HG02938 (cell line): ENCODE results near the gene NOS1AP.

Source experiments
- ATAC-seq: cut with Tn5 transposase; IDR thresholded peaks from one replicate; pipeline ENCODE4 v1.9.1; 2021; ENCODE audit warnings: mild to moderate bottlenecking, moderate library complexity; ENCODE audit not compliant: unreplicated experiment

NOS1AP gene

DNA sequence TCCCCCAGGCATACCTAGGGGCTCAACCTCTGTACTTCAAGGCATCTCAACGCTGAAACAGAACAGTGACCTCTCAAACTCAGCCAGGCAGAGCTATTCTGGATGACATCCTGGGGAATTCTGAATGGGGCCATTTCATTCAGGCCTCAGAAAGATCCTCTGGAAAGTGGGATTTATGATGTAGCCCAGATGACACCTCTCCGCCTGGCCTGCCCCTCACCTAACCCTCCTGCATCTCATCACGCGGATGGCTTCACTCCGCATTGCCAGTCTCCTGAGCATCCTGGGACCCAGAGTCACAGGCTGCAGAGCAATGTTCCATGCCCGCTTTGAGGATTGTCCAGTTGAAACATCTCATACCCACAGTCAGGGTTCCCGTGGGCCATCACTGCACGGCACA is 306.0 kb downstream of the NOS1AP start:
- ATAC-seq = no peak

DNA sequence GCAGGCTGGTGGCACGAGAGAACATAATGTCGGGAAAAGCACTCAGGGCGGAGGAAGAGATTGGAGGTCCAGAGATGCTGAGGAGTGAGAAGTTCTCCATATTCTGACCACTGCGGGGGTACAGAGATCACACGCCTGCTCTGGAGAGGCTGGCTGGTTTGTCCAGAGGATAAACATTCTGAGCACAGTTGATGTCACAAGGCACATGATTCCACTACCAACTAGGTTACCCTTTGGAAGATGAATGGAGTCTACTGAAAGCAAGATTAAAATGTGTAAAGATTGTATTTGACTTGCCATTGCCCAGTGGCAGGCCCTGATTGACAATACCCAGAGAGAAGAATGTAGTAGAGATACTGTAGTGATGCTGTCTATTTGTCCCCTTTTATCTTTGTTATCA is 307.2 kb downstream of the NOS1AP start, which contains the start of gene SPATA46:
Gene SPATA46 (minus strand): TSS at position 164 of the 400 bp plus-strand sequence. CDS start 64 bp downstream, at position 100.
- no peak for ATAC-seq

DNA sequence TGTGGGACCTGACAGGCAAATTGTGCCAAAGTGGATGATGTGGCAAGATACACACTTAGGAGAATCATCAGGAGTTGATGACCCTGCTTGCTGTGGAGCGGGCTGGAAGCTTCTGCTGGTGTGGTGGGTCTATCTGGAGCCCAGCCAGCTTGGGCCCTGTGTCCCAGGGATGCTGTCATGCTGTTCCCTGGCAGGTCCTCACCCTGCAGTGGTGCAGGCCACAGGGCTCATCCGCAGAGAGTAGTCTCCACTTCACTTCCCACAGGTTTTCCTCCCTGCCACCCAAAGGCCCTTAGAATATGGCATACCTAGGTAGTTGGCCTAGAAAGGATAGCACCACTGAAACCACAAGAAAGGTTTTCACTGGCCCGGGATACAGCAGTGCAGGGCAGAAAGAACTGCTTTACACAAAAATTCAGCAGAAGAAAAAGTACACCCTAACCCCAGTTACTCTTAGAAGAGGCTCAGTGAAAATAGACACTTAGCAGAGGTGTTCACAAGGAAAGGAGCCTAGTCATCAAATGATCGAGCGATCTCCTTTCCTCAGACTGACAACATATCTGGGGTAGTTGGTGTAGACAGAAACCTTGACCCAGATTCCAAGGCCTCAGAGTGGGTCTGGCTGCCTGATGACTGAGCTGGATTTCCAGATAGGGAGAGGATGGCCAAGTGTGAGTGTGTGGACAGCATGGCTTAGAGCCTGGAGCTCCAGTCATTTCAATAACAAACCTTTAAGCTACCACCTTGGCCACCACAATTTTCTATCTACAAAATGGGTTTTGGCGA is 310.8 kb downstream of the NOS1AP start:
- no peak for ATAC-seq

DNA sequence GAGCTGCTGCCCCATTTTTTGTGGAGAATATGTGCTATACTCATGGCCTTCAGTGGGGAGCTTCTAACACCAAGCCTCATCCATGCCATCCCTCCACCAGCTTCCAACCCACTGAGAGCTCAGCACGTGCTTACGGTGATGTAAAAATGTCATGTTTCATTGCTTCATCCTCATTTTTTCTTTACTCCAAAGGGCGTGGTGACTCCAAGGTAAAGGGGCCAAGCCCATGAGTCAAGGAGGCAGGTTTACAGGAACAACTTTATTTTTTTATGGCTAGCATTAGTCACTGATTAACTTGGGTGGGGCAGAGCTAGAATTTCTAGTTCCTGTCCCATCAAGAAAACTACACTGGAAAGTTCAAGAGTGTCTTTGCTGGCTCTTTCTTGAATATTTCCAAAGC is 311.9 kb downstream of the NOS1AP start, which contains the start of gene C1orf226:
Gene C1orf226 (plus strand): TSS at position 346 of the 400 bp plus-strand sequence. CDS start 174 bp downstream, outside the sequence.
- ATAC-seq = no peak

DNA sequence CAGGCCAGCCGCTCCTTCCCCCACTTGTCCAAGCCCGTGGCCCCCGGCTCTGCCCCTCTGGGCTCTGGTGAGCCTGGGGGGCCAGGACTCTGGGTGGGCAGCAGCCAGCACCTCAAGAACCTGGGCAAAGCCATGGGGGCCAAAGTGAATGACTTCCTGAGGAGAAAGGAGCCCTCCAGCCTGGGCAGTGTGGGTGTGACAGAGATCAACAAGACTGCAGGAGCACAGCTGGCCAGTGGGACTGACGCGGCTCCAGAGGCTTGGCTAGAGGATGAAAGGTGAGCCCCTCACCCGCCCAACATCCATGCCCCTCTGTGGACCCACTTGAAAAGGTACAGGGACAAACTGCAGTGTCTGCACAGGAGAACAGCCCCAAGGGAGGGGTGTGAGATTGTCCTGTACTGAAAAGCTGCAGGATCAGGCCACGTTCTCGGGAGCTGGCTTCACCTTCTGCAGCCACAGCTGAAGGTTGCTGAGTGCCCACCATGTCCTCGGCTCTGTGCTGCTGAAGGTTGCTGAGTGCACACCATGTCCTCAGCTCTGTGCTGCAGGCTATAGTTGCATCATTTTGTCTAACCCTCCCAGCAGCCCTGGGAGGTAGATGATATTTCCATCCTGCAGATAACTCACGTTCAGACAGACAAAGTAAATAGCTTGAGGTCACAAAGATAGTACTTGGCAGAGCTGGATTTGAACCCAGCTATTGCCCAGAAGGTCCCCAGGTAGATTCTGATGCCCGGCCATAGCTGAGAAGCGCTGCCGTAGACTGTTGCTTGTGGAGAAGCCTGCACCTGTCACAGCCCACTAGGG is 312.7 kb downstream of the NOS1AP start:
- no peak for ATAC-seq

DNA sequence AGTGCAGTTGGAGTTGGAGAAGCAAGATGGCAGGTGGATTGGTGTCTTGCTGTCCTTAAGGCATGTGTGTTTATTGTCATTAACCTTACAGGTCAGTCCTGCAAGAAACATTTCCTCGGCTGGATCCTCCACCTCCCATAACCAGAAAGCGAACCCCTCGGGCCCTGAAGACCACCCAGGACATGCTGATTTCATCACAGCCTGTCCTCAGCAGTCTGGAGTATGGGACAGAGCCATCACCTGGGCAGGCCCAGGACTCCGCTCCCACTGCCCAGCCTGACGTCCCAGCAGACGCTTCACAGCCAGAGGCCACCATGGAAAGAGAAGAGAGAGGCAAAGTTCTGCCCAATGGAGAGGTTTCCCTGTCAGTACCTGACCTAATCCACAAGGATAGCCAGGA is 313.6 kb downstream of the NOS1AP start:
- ATAC-seq = no peak

DNA sequence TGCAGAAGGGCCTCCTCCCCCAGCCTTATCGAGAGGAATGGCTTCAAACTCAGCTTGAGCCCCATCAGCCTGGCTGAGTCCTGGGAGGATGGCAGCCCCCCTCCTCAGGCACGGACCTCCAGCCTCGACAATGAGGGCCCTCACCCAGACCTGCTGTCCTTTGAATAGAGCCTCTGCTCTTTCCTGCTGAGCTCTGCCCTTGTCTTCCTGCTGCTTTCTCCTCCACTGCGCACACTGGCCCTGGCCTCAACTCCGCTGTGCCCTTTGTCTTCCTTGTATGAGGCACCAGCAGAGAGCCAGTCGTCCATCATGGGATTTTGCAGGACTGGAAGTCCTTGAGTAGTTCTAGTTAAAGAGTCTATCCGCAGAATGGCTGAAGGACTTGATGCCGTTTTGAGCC is 314.0 kb downstream of the NOS1AP start:
- ATAC-seq = no peak

DNA sequence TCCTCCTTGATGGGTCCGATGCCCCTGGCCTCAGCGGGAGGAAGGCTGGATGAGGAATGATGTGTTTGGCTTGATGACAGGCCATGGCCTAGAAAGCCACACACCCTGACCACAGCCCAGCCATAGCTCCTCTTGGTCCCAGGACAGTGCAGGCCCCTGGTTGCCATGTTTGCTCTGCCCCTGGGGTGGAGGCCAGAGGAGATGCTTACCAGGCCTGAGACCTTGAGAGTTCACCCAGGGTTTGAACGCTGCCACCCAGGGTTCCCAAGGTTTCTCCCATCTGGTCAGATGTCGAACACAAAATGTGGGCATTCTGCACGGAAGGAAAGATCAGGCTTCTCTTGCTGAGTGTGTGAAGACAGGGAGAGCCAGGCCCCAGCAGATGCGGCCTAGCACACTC is 314.6 kb downstream of the NOS1AP start:
- ATAC-seq = no peak

DNA sequence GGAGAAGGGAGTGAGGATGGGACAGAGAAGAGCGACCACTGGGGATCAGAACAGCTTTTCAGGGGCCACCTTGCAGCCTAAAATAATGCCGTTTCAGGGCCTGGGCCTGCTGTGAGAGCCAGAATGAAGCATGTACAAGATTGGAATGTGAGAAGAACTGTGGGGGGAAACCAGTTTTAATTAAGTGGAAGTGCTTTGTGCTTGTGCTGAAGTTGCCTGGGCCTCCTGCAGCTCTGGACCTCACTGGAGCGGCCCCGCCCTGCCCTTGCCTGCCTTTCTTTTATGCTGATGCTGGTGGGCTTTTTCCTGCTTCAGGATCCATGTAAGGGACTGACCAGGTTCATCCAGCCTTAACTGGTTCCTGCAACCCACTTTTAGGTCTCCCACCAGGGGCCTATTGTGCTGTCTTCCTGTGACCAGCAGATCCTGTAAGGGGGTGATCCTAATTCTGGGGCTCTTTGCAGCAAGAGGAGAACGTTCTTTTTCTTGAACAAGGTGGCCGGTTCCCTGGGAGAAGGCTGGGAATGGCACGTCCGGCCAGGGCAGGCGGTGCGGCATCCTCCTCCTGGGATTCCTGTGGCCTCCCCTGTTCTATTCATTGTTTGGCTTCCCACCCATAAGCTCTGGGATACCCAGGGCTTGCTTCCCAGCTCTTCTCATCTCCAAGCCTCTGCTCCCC is 315.2 kb downstream of the NOS1AP start:
- ATAC-seq = no peak

DNA sequence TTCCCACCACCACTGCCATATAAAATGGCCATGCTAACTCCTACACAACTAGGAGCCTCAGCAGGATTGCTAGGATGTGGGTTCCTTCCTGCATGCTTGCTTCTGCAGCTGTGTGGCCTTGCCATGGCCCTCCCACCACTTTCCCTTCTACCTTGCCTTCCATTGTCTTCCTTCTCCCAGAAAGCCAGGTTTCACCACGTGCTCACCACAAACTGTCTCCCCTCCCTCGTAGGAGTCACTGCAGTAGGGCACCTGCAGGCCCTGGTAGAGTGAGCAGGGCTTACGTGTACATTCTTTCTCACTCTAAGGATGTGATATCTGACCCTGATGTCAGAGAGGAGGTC is 315.8 kb downstream of the NOS1AP start:
- ATAC-seq = no peak

DNA sequence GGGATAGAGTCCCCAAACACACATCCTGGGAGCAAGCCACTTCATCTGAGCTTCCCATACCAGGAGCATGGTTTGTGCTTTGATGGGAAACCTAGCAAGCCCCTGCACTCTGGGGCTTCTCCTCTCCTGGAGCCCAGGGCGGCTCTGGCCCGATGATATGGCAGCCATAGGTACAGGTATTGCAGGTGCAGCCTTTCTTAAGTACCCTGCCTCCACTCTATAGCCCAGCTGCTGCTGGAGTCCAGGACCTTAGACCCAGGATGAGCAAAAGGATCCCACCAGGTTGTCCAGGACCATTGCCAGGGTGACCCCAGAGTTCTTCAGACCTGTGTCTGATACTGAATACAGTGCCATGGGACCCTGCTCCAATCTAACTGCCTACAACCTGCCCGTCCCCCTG is 316.2 kb downstream of the NOS1AP start:
- no peak for ATAC-seq

DNA sequence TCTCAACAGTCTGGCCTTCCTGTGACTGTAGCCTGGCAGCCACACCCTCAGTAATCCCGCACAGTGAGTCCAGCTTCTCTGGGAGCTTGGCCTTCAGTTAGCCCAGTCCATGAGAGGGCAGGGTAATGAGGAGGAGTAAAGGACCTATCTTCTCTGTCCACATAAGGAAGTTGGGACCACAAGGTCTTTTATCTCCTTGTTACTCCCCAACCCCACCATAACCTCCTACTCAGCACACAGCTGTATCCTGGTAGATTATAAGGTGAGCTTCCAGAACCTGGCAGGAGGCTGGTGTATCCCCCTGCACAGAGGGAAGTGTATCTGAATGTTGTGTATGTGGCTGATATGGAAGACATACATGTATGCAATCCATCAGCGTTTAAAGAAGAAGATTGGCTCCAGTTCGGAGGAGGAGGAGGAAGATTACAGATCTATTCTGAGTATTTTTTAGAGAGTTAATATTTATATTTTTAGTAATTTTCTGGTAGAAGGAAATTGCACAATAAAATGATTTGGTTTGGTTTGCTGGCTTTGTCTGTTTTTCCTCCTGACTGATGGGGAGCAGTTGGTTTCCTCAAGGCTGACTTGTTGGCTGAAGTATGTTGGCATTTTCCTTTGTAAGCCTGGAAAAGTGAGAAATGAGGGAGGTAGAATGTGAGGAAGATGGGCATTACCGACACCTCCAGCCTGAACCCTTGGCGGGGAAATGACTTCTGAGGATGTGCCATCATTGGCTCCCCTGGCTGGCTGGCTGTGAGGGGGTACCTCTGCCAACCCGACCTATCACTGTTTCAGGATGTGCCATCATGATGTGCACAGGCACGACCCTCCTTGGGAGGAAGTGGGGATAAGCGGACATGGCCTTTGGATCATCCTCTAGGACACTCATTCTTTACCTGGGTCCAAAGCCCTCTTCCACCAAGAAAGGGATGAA is 317.1 kb downstream of the NOS1AP start:
- no peak for ATAC-seq

DNA sequence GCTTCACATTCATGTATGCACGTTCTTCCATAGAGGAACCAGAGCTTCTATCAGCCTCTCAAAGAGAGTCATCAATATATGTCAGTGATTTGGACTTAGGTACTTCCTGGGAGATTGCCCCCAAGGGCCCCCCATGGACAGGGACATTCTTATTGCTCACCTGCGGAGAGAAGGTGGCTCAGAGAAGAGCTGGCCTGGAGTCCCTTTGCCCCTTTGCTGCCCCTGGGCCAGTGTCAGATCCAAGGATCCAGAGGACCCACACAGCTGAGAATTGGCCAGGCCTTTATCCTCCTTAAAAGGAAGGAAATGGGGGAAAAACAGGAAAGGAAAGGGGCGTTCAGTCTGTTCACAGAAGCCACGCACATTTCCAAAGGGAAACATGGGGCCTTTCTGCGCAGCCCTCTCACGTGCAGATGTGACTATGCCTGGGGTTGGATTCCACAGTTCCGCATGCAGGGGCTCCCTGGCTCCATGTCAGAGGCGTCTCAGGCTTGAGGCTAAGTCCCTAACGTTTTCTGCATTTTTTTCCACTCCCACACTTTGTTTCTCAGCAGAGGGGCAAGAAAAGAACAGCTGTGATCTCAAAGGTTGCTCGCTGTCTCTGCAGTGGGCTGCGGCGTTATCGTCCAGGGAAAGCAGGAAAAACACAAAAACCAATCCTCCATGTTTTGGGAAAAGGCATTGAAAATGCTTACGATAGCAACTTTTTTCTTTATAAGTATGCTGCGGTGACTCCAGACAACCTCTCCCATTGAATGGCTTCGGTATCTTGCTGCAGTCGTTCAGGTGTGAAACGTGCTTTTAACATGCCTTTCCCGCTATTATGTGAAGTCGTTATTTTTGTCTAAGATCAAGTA is 318.0 kb downstream of the NOS1AP start:
- no peak for ATAC-seq

DNA sequence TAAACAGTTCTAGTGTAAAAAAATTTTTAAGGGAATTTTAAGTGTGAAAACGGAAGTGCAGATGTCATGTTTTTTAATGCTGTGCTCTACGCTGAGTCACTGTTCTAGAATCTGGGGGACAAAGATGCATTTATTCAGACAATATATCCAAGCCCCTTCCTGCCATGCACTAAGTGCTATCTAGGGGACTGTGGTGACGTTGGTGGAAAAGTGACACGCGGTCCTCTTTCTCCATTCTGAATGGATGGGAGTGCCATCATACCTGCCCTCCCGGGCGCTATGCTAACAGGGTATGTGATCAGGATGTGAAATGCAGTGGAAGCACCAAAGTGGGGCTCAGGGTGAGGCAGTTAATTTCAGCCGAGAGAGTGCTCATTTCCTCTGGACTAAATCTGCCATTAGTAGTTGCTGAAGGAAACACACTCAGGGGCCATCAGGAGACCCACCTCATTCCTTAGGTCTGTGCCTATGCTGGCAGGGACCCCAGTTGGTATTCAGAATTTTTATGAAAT is 318.6 kb downstream of the NOS1AP start:
- ATAC-seq = no peak

DNA sequence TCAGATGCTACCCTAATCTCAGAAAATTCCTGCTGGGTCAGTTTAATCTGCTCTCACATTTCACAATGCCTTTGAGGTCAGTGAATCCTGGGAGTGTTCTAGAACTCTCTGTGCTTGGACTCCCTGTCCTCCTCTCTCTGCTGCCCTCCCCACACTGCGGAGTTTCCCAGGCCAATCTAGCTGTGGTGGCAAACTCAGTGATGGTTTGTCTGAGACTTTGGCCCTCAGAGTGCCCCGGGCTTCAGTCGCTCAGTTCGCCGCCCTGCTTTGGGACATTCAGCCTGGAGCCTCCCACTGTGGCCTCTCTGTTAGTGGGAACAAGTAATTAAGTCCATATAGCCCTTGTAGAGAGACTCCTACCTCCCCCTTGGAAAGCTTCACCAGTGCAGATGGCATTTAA is 319.1 kb downstream of the NOS1AP start:
- ATAC-seq = no peak

DNA sequence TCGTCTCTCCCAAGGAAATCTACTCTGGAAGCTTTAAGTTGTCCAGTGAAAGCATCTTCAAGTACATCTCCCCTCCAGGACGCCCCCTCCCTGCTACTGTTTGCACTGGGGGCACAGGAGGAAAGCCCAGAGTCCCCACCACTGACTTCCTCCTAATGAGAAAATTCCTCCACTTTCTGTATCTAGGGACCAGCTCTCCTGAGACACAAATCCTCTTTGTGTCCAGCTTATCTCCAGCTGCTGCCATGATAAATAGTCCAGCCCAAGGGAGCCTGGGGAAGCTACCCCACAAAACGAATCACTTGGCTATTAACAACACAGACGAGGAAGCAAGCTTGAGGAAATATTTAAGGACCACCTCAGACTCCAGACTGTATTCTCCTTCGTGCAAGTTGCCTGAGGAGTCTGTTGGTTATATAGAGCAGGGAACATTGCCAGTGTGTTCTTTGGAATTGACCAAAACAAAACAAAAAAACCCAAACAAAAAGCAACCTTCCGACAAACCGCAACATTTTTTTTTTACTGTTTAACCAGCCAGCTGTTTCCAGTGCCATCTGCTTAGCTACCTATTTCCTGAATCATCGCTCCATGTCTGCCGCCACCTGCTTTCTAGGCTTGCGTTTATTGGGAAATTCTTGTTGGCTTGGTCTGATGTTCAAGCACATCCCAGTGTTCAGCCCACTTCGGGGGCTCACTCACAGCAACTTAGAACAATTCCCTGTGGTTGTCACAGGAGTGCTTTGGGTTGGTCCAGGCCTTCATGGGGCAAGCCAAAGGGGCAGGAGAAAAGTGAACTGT is 319.7 kb downstream of the NOS1AP start:
- no peak for ATAC-seq

DNA sequence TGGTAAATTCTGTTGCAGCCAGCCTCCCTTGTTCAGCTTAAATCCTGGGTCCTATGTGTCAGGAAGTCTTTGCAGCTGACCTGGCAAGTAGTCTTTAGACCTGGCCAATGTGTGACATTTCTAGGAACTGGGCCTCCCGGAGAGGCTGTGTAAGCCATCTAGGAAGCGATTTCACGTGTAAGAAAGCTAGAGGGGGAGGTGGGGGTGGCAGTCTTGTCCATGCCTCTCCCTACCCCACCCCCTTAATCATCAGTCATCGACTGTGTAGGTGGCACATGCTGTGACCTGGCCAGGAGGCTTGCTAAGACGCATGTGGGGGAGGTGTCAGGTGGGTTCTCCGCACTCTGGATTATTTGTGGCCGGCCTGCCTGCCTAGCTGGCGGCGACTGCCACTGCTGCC is 320.5 kb downstream of the NOS1AP start:
- ATAC-seq = no peak

DNA sequence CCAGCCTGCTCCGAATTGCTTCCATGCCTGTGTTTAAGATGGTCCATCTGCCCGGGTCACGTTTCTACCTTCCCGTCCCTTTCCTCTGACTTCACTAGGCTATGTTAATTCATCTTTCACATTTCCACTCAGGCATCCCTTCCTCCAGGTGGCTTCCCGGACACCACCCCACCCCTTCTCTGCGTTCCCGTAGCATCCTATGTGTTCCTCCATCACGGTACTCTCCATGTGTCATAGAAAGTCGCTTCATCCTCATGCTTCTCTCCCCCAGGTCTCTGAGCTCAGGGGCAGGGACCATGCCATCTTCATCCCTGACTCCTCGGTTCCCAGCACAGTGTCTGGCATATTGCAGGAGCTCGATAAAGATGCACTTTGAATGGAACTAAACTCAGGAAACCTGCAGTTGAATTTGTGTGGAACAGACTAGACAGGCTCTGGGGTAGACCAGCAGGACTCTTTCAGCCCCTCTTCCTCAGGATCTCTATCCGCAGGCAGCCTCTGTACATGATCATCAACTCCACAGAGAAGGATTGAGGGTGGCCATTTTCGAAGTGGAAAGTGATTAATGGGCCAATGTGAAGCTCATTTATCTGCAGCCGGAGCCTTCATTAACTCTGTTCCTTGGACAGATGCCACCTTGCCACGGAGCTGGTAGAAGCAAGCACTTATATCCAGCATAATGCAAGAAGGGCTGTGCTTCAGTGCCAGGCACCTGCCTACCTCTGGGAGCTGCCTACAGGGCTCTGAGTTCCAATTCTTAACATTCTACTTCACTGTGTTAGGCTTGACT is 321.1 kb downstream of the NOS1AP start:
- no peak for ATAC-seq
